Erythroblast (primary cell): ENCODE data around the gene TAP2.

Experiments used
- GATA1 ChIP-seq: IDR thresholded peaks from 2 replicates; pipeline ENCODE4 v1.6.1; 2011; ENCODE audit warnings: low read depth, mild to moderate bottlenecking, control low read depth, low read length, moderate library complexity
- POLR2A ChIP-seq: IDR thresholded peaks from 2 replicates; pipeline ENCODE4 v1.6.1; 2011; ENCODE audit warnings: mild to moderate bottlenecking, low read length

- TF ChIP-seq POLR2A = no peak
- TF ChIP-seq GATA1 = no peak
These were observed 19.7 kb downstream of the TAP2 start for GRCh38 chr6:32818867-32819266.
